HepG2 (cell line): ENCODE measurements around the gene CLIC1. TPM values are rescaled to one million over a fixed set of nuclear protein-coding genes. Genes with fewer than 3 reads are reported as not detected.

Experiments
- ATAC-seq: fragments of 200-7000 bp; cut with Tn5 transposase; 3 replicates; pipeline ENCODE4 v1.9.1; 2020; ENCODE audit warnings: mild to moderate bottlenecking, moderate library complexity
- BruUV-seq: library from RNA; stranded (reverse); fragments of 400-500 nt; replicated peaks from 2 replicates; lab custom pipeline; 2021; lab: Mats Ljungman, UMichigan
- CTCF ChIA-PET: fragments of 300-600 bp; formaldehyde crosslinking; extraction: SDS; loops from one replicate; lab custom pipeline; 2021; ENCODE audit warnings: low total read pairs, inconsistent platforms, low intra/inter-chr PET ratio; lab: Yijun Ruan, JAX
- POLR2A ChIA-PET: fragments of 350-600 bp; sonication (Branson Sonifier 250); formaldehyde crosslinking; loops from one replicate; lab custom pipeline; 2020; ENCODE audit warnings: antibody characterized with exemption, inconsistent platforms; lab: Yijun Ruan, JAX
- DNase-seq: peaks from one replicate; pipeline ENCODE4 v3.0.0-alpha.2; 2015; ENCODE audit warnings: low spot score
- FAIRE-seq: peaks from 3 replicates; lab custom pipeline; 2011; peaks lifted over from hg19 to GRCh38; lab: Jason Lieb, UNC
- H2AFZ ChIP-seq: one replicate; pipeline ENCODE4 v1.6.1; 2011; ENCODE audit warnings: low read length, inconsistent platforms
- H3K27ac ChIP-seq: fragments of 300-600 bp; 3 replicates; pipeline ENCODE4 v1.8.0; 2011; ENCODE audit warnings: mixed run types, mild to moderate bottlenecking, mixed read lengths, low read length, inconsistent platforms; ENCODE audit not compliant: insufficient read depth; ENCODE audit errors: extremely low read length
- H3K27me3 ChIP-seq, 2 experiments: fragments of 200-600 bp in 1 of 2; 2 replicates in 1 of 2; 3 replicates in 1 of 2; pipeline versions ENCODE4 v1.6.0 to v1.8.0; 2011; ENCODE audit warnings: low read length in 2 of 2, mild to moderate bottlenecking in 2 of 2, moderate library complexity in 2 of 2, inconsistent platforms in 1 of 2; ENCODE audit not compliant: insufficient read depth in 2 of 2, control insufficient read depth in 1 of 2
- H3K36me3 ChIP-seq, 2 experiments: fragments of 200-600 bp in 1 of 2; replicated peaks in 1 of 2; 2 replicates in 1 of 2; 3 replicates in 1 of 2; pipeline versions ENCODE4 v1.5.1 to v1.8.0; 2011; ENCODE audit warnings: low read length in 2 of 2, inconsistent platforms in 1 of 2; ENCODE audit not compliant: insufficient read depth in 2 of 2, control insufficient read depth in 1 of 2
- H3K4me1 ChIP-seq: 2 replicates; pipeline ENCODE4 v1.5.1; 2012; ENCODE audit warnings: low read length, inconsistent platforms; ENCODE audit not compliant: insufficient read depth
- H3K4me2 ChIP-seq: 2 replicates; pipeline ENCODE4 v1.6.0; 2011; ENCODE audit warnings: low read depth, low read length, inconsistent platforms
- H3K4me3 ChIP-seq, 3 experiments: fragments of 200-600 bp in 1 of 3; sonication (generic), shearing (Covaris generic) in 1 of 3; replicated peaks in 1 of 3; 2 replicates each; pipeline ENCODE4 v1.5.1; 2011 to 2016; ENCODE audit warnings: low read length in 3 of 3, inconsistent platforms in 2 of 3, low read depth in 2 of 3, mild to moderate bottlenecking in 2 of 3, control low read depth in 1 of 3, mixed read lengths in 1 of 3; ENCODE audit not compliant: insufficient read depth in 1 of 3
- H3K79me2 ChIP-seq: one replicate; pipeline ENCODE4 v1.6.1; 2011; ENCODE audit warnings: low read length, inconsistent platforms; ENCODE audit not compliant: insufficient read depth
- H3K9ac ChIP-seq: 2 replicates; pipeline ENCODE4 v1.6.0; 2011; ENCODE audit warnings: mild to moderate bottlenecking, low read depth, low read length, inconsistent platforms; ENCODE audit not compliant: insufficient read depth
- H3K9me3 ChIP-seq: 2 replicates; pipeline ENCODE4 v1.5.1; 2012; ENCODE audit warnings: mild to moderate bottlenecking, low read length
- H4K20me1 ChIP-seq: 2 replicates; pipeline ENCODE4 v1.6.0; 2011; ENCODE audit warnings: inconsistent platforms, mild to moderate bottlenecking, low read length, moderate library complexity; ENCODE audit not compliant: insufficient read depth
- ZNF24 ChIP-seq: fragments of 450-650 bp; IDR thresholded peaks from 2 replicates; pipeline ENCODE4 v1.6.1; 2017; ENCODE audit warnings: antibody characterized with exemption, mild to moderate bottlenecking
- ZNF431 ChIP-seq: sonication (generic); formaldehyde crosslinking; IDR thresholded peaks from 2 replicates; pipeline ENCODE4 v1.9.0; 2022; ENCODE audit warnings: missing genetic modification reagents, low read depth, mild to moderate bottlenecking, borderline replicate concordance
- ZNF616 ChIP-seq: sonication (generic); formaldehyde crosslinking; IDR thresholded peaks from 2 replicates; pipeline ENCODE4 v1.5.0; 2020; ENCODE audit warnings: low read depth, mild to moderate bottlenecking, missing genetic modification reagents
- ZNF780A ChIP-seq: sonication (generic); formaldehyde crosslinking; IDR thresholded peaks from 2 replicates; pipeline ENCODE4 v1.8.0; 2022; ENCODE audit warnings: mild to moderate bottlenecking, missing genetic modification reagents, moderate library complexity
- ZNF839 ChIP-seq: sonication (generic); formaldehyde crosslinking; IDR thresholded peaks from 2 replicates; pipeline ENCODE4 v1.4.0; 2020; ENCODE audit warnings: missing genetic modification reagents, mild to moderate bottlenecking, borderline replicate concordance
- WGBS: methylation state at CpG from one replicate; pipeline ENCODE4 v1.1.6; 2017; ENCODE audit warnings: low lambda C conversion rate; 5-methylcytosine and 5-hydroxymethylcytosine counted together
- in situ Hi-C: cut with HindIII; loops from 2 replicates; pipeline ENCODE4 v1.10.0; 2017; ENCODE audit warnings: low pct_unique_long_range_greater_than_20kb; ENCODE audit not compliant: extremely low pct_ligation_motif_present
- intact Hi-C: fragments of 100-400 bp; cut with micrococcal nuclease; formaldehyde crosslinking; loops from one replicate; pipeline ENCODE4 v1.10.0; 2022; ENCODE audit not compliant: unreplicated experiment
- polyA plus RNA-seq, 8 experiments: library from polyadenylated mRNA; depleted of rRNA in 3 of 8; stranded (reverse) in 7 of 8; unstranded in 1 of 8; fragments of >200 nt; fragmentation: Illumina TruSeq in 4 of 8; extraction: Trizol in 4 of 8; gene quantifications; 2 replicates each; pipeline versions ENCODE4 v1.2.1 to v1.2.3, GENCODE V29; 2011 to 2016; ENCODE audit warnings: low read depth in 4 of 8, missing spikeins in 1 of 8, mixed read lengths in 1 of 8; ENCODE audit not compliant: insufficient read depth in 1 of 8
- total RNA-seq, 5 experiments: library from RNA; depleted of rRNA; stranded (reverse); fragments of >200 nt; fragmentation: Illumina TruSeq; extraction: Trizol; gene quantifications; 2 replicates each; pipeline ENCODE4 v1.2.3, GENCODE V29; 2016; ENCODE audit warnings: low read depth in 1 of 5
- TF ChIP-seq, protein P1 (sequence below): sonication (generic); formaldehyde crosslinking; IDR thresholded peaks from 2 replicates; pipeline ENCODE4 v1.4.0; 2020; ENCODE audit warnings: missing genetic modification reagents
- TF ChIP-seq, protein P2 (sequence below): sonication (generic); formaldehyde crosslinking; IDR thresholded peaks from 2 replicates; pipeline ENCODE4 v1.4.0; 2020; ENCODE audit warnings: mild to moderate bottlenecking, low read depth, missing genetic modification reagents

Gene CLIC1
- total and polyA plus RNA-seq, 2 of the 13 experiments (the other 11 are each of a cell fraction or from before 2014, with no cell fraction given): 602 to 891 TPM

DNA sequence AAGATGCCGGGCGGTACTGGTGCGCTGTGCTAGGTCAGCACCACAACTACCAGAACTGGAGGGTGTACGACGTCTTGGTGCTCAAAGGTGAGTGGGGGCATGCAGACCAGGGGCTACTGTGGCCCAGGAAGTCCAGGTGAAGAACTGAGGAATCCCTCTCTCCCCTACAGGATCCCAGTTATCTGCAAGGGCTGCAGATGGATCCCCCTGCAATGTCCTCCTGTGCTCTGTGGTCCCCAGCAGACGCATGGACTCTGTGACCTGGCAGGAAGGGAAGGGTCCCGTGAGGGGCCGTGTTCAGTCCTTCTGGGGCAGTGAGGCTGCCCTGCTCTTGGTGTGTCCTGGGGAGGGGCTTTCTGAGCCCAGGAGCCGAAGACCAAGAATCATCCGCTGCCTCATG lies 28.6 kb downstream of the CLIC1 start (continued):
- TF ChIP-seq, protein P1, sequence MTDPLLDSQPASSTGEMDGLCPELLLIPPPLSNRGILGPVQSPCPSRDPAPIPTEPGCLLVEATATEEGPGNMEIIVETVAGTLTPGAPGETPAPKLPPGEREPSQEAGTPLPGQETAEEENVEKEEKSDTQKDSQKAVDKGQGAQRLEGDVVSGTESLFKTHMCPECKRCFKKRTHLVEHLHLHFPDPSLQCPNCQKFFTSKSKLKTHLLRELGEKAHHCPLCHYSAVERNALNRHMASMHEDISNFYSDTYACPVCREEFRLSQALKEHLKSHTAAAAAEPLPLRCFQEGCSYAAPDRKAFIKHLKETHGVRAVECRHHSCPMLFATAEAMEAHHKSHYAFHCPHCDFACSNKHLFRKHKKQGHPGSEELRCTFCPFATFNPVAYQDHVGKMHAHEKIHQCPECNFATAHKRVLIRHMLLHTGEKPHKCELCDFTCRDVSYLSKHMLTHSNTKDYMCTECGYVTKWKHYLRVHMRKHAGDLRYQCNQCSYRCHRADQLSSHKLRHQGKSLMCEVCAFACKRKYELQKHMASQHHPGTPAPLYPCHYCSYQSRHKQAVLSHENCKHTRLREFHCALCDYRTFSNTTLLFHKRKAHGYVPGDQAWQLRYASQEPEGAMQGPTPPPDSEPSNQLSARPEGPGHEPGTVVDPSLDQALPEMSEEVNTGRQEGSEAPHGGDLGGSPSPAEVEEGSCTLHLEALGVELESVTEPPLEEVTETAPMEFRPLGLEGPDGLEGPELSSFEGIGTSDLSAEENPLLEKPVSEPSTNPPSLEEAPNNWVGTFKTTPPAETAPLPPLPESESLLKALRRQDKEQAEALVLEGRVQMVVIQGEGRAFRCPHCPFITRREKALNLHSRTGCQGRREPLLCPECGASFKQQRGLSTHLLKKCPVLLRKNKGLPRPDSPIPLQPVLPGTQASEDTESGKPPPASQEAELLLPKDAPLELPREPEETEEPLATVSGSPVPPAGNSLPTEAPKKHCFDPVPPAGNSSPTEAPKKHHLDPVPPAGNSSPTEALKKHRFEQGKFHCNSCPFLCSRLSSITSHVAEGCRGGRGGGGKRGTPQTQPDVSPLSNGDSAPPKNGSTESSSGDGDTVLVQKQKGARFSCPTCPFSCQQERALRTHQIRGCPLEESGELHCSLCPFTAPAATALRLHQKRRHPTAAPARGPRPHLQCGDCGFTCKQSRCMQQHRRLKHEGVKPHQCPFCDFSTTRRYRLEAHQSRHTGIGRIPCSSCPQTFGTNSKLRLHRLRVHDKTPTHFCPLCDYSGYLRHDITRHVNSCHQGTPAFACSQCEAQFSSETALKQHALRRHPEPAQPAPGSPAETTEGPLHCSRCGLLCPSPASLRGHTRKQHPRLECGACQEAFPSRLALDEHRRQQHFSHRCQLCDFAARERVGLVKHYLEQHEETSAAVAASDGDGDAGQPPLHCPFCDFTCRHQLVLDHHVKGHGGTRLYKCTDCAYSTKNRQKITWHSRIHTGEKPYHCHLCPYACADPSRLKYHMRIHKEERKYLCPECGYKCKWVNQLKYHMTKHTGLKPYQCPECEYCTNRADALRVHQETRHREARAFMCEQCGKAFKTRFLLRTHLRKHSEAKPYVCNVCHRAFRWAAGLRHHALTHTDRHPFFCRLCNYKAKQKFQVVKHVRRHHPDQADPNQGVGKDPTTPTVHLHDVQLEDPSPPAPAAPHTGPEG: no peak
- TF ChIP-seq, protein P2, sequence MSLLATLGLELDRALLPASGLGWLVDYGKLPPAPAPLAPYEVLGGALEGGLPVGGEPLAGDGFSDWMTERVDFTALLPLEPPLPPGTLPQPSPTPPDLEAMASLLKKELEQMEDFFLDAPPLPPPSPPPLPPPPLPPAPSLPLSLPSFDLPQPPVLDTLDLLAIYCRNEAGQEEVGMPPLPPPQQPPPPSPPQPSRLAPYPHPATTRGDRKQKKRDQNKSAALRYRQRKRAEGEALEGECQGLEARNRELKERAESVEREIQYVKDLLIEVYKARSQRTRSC (CRISPR knock-in tag): no peak
- TF ChIP-seq ZNF431: no peak
- no peak for TF ChIP-seq ZNF780A (CRISPR knock-in tag)

DNA sequence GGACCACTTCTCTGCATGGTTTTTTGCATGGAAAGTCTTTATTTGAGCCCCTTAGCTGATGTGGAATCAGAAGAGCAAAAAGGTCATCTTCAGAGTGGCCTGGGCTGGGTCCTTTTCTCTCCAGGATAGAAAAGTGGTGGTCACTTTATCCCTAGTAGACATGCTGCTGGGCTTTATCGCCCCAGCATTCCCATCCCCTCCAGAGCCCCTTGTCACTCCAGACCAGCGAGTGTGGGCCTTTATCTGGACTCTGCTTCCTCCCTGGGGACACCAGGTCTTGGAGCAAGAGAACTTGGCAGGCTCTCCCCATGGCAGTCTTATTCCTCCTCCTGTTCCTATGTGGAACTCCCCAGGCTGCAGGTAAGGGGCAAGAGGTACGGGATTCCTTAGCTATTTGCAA lies 29.7 kb downstream of the CLIC1 start, which contains the start of gene LY6G6F:
Gene LY6G6F (plus strand): TSS at position 268 of the 400 bp plus-strand sequence. CDS start 41 bp downstream, at position 309.
- intact Hi-C loops (no loop called here), in situ Hi-C loops (no loop called here)
- POLR2A ChIA-PET: interaction anchor here (0.7 to 1.1 kb wide), 2 partner anchors 30 to 957 kb away, joined by 3 to 5 read pairs; partner anchors contain the start of gene CLIC1
- H3K4me2 ChIP-seq: no peak within 1 kb of the TSS; the same call in 1 of the 2 replicates
- H3K79me2 ChIP-seq: peaks cover 14% of the 10 kb centered on the region
- H3K9me3 ChIP-seq: no peaks in the 10 kb centered on the region
- FAIRE-seq (no peak), DNase-seq (no peak), ATAC-seq (no peak)
- no peak for TF ChIP-seq ZNF839
- TF ChIP-seq ZNF24: no peak
- TF ChIP-seq ZNF616: no peak
- H4K20me1 ChIP-seq: no peaks in the 10 kb centered on the region
- CTCF ChIA-PET: no interaction called here
- BruUV-seq: no TSS peak
- 20% methylated on average over 3 of the region's 3 CpGs for WGBS
- no peak within 1 kb of the TSS for H3K27ac ChIP-seq
- no peak within 1 kb of the TSS for H2AFZ ChIP-seq
- H3K27me3 ChIP-seq: peaks cover 3 to 25% of the 10 kb centered on the region in 2 experiments; a peak in 3 of 5 replicates
- no peaks in the 10 kb centered on the region; a peak in 1 of 5 replicates for H3K36me3 ChIP-seq
- no peak within 1 kb of the TSS for H3K9ac ChIP-seq
- H3K4me1 ChIP-seq: peaks cover 25% of the 10 kb centered on the region
- H3K4me3 ChIP-seq: no peak within 1 kb of the TSS
